GM12891 (cell line): Measurements from ENCODE around the gene BMI1.

Source experiments
- PAX5 ChIP-seq: IDR thresholded peaks from 2 replicates; pipeline ENCODE4 v1.6.1; 2011; ENCODE audit warnings: low read length, moderate library complexity, mild to moderate bottlenecking; ENCODE audit not compliant: insufficient read depth, severe bottlenecking
- POLR2A ChIP-seq: IDR thresholded peaks from 2 replicates; pipeline ENCODE4 v1.6.1; 2011; ENCODE audit warnings: low read depth, low read length, control low read depth
- POLR2AphosphoS5 ChIP-seq: IDR thresholded peaks from 2 replicates; pipeline ENCODE4 v1.6.1; 2011; ENCODE audit warnings: low read depth, low read length, control low read depth
- POU2F2 ChIP-seq: IDR thresholded peaks from 2 replicates; pipeline ENCODE4 v1.6.1; 2011; ENCODE audit warnings: low read depth, mild to moderate bottlenecking, control low read depth, low read length, moderate library complexity
- SPI1 ChIP-seq: IDR thresholded peaks from 2 replicates; pipeline ENCODE4 v1.6.1; 2011; ENCODE audit warnings: low read depth, low read length, control low read depth
- TAF1 ChIP-seq: IDR thresholded peaks from 2 replicates; pipeline ENCODE4 v1.6.1; 2011; ENCODE audit warnings: low read depth, low read length, control low read depth

DNA sequence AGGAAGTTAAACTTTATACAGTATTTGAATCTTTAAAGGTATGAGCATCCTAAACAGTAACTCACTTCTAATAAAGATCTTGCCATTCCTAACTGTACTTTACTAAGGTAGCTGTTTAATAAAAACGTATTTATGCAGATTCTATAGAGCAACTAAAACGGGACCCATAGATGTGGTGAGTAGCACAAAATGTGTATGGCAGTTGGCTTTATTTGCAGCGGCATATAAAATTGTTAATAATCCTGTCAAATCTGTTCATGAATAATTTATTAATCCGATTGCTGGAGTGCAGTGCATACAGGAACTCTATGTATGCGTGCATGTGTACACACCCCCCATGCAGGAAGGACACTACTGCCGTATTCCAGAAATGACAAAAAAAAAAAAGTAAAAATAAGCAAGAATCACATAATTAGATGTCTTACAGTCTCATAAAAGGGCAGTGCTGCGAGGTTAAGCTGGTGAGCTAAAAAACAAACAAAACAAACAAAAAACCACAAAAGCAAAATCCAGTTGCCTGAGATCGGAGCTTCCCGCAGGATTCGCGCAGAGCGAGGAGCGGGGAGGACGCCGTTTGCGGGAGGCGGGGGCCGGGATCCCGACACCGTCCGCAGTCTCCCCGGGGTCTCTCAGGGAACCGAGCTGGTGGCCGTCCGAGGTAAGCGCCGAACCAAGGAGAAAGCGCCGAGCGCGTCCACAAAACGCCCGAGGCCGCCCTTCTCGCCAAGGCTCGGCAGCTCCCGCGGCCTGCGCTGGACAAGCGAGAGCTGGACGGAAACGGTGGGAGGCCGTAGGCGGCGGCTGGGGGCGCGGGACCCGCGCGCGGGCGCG is 5.2 kb upstream of the BMI1 start:
- TF ChIP-seq POLR2A (no peak), SPI1 (no peak), TAF1 (no peak), POLR2AphosphoS5 (no peak), POU2F2 (no peak; the same call in 1 of the 2 replicates), PAX5 (no peak)
